A549 treated with ZK216348 at 1 μM for 4 hours (cell line): ENCODE data around the gene DCLK3. TPM values are rescaled to one million over a fixed set of nuclear protein-coding genes. Genes with fewer than 3 reads are reported as not detected.

ENCODE experiments used
- total RNA-seq: library from RNA; stranded (reverse); fragments of 200-300 nt; extraction: Qiagen RNA extraction; gene quantifications from 5 replicates; pipeline ENCODE4 v1.2.3, GENCODE V29; 2022; ENCODE audit warnings: low read depth

DCLK3 gene, protein sequence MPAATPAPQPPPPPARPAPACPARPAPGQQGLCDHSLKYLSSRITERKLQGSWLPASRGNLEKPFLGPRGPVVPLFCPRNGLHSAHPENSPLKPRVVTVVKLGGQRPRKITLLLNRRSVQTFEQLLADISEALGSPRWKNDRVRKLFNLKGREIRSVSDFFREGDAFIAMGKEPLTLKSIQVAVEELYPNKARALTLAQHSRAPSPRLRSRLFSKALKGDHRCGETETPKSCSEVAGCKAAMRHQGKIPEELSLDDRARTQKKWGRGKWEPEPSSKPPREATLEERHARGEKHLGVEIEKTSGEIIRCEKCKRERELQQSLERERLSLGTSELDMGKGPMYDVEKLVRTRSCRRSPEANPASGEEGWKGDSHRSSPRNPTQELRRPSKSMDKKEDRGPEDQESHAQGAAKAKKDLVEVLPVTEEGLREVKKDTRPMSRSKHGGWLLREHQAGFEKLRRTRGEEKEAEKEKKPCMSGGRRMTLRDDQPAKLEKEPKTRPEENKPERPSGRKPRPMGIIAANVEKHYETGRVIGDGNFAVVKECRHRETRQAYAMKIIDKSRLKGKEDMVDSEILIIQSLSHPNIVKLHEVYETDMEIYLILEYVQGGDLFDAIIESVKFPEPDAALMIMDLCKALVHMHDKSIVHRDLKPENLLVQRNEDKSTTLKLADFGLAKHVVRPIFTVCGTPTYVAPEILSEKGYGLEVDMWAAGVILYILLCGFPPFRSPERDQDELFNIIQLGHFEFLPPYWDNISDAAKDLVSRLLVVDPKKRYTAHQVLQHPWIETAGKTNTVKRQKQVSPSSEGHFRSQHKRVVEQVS
- not detected in 5 replicates for total RNA-seq

DNA sequence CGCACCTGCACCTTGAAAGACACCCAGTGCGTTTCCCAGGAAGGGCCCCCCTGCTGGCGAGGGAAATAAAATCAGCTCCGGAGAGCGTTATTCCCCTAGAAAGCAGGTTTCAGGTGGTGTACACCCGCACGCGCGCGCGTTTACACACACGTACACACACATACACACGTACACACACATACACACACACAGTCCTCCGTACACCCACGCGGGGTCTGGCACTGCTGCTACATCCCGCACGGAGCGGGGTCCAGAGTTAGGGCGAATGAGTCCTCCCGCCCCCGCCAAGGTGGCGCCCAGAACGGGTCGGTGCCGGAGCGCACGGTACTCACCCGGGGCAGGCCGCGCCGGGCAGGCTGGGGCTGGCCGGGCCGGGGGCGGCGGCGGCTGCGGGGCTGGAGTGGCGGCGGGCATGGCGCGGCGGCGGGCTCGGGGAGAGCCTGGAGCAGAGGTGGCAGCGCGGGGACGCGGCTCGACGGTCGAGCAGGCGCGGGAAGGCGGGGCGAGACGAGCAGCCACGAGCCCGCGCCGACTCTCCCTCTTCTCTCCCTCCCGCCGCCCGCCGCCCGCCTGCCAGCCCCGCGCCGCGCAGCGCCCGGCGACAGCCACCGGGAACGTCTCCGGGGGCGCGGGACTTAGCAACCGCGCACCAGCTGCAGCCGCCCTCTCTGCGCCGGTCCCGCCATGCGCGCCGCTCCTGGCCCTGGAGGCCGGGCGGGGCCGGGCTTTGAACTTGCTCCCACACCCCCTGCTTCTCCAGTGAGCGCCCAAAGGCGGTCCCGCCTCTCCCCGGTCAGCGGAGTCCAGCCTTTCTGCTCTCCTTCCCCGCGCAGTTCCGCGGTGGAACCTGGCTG lies at the start of gene DCLK3:
TSS of gene DCLK3 (minus strand) at position 704 of the 854 bp plus-strand sequence. CDS start at position 414, 290 bp downstream.

Other genes starting within 250 kb of the DCLK3 start
- gene TRANK1, start 180.5 kb upstream of the DCLK3 start, total RNA-seq, result 1.00 to 1.8 TPM (median 1.5 TPM) in 5 replicates
- 3.4 to 7.5 TPM (median 6.7 TPM) in 5 replicates for gene EPM2AIP1, start 228.6 kb upstream of the DCLK3 start, total RNA-seq
- gene MLH1, start 229.0 kb upstream of the DCLK3 start, total RNA-seq, result 29.6 to 57.4 TPM (median 32.5 TPM) in 5 replicates